GM10847 (cell line): ENCODE results near the gene IL1A.

Experiments
- POLR2A ChIP-seq: IDR thresholded peaks from 2 replicates; pipeline ENCODE4 v1.6.1; 2011; ENCODE audit not compliant: insufficient read length; ENCODE audit errors: extremely low read depth

Gene IL1A

DNA sequence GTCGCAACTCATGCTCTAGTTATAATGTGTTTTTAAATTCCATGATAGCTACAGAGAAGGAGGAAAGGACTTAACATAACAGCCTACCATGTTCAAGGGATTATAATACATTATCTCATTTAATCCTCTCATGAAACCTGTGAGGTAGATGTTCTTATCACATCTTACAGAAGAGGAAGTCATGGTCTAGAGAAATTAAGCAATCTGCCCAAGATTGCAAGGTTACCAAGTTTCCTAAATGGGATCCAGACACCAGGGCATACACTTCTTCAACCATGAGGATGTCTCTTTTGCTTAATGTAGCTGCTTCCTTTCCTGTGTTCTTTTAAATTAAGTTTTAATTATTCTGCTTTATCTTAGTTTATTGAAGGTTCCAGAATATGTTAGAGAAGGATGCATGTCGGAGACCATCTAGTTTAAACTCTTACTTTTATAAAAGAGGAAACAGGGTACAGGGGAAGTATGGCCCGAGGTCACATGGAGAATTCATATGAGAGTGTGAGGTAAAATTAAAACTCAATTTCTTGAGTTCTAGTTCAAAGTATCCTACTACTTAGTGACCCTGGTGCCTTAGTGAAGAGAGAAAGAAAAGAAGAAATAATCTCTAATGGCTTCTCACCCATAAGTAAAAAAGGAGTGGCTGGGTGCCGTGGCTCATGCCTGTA is 3.6 kb upstream of the IL1A start:
- no peak for TF ChIP-seq POLR2A

- TF ChIP-seq POLR2A, result no peak
Observed at GRCh38 chr2:112787294-112787693, 3.0 kb upstream of the IL1A start.

DNA sequence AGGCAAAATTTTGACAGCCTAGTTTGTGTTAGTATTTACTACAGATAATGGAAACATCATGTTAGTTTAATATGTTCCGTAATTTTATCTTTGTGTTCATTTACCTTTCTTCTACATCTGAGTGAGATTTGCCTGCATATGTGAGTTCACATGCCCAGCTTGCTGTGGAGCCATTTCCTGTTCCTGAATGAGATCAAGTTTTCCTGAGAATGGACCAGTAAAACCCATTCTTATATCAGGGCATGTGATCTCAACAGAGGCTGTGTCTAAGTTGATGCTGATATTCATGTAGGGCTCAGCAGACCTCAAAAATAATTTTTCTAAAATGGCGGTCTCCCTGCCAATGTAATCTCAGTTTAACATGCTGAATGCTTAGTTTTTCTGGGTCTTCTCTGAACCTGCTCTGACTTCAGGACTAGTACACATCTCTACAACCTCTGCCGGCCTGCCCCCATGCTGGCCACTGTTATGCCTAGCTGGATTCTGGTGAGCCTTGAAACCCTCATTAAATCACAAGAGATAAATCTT is 1.0 kb downstream of the IL1A start:
- TF ChIP-seq POLR2A, result no peak

DNA sequence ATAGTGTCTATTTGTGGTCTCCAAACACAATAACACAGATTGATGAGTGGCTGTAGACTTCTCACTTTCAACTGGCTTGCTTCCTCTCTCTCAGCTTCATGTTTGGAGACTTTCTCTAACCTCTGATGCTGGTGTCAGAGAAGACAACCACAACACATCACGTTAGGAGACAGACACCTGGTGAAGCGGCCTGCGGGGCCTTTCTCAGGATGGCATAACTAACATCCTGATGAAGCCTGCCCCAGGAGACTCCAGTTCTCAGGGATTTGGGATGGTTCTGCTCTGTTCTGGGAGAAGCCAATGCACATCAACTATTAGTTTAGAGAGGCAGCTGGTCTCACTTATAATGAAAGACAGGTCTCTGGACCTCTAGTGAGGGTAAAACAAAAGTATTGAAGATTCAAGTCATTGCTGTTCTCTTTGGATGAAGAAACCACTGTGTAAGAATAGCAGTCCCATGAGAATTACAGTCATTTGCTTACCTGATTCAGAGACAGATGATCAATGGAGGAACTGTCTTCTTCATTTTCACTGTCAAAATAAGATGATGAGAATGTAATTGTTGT is 2.0 kb downstream of the IL1A start:
- no peak for TF ChIP-seq POLR2A

GRCh38 chr2:112779598-112779997 is 4.7 kb downstream of the IL1A start:
- no peak for TF ChIP-seq POLR2A

- TF ChIP-seq POLR2A, result no peak
Observed at GRCh38 chr2:112777036-112777435, 7.3 kb downstream of the IL1A start.

- TF ChIP-seq POLR2A, result no peak
Observed at GRCh38 chr2:112776113-112776512, 8.2 kb downstream of the IL1A start.

- TF ChIP-seq POLR2A, result no peak
Observed at GRCh38 chr2:112774536-112775285, 9.6 kb downstream of the IL1A start.

- TF ChIP-seq POLR2A, result no peak
Observed at GRCh38 chr2:112773556-112773955, 10.7 kb downstream of the IL1A start.

- no peak for TF ChIP-seq POLR2A
Observed at GRCh38 chr2:112772911-112773475, 11.3 kb downstream of the IL1A start.

DNA sequence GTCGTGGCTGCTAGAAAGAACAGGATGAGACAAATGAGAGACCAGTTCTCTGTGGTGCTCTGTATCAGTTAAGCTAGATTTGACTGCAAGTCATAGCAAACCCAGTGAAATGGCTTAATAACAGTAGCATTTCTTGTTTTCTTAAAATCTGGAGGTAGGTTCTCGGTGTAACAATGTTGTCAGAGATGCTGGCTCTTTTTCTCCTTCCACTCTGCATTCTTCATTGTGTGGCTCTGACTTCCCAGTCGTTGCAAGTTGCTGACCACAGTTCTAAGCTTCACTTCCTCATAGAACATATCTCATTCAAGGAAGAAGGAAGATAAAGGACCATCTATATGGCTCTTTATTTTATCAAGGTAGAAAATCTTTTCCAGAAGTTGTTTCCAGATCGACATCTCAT is 12.0 kb downstream of the IL1A start:
- TF ChIP-seq POLR2A, result no peak

- no peak for TF ChIP-seq POLR2A
Observed at GRCh38 chr2:112768432-112768831, 15.9 kb downstream of the IL1A start.

DNA sequence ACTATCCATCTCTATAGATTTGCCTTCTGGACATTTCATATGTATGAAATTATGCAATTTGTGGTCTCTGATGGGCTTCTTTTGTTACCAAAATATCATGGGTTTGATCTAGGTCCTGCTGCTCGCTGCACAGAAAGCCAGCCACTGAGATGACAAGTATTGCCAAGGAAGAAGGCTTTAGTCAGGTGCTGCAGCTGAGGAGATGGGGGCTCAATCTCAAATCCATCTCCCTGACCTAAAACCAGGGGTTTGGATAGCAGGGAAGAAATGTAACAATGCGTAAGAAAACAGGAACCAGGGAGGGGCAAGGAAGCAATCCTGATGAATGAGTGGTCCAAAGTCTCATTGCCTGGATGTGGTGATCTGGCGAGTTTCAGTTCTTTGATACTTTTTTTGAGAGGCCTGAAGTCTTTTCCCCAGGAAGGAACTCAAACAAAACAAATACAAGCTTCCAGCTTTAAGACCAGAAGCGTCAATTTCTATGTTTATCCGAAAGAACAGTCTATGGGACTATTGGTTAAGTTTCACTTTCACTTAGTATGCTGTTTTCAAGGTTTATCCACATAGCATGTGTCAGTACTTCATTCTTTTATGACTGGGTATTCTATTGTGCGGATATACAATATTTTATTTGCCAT is 16.5 kb downstream of the IL1A start:
- no peak for TF ChIP-seq POLR2A

GRCh38 chr2:112765251-112765650 is 19.0 kb downstream of the IL1A start:
- no peak for TF ChIP-seq POLR2A
